Lower lobe of right lung (tissue), 2 donors: ENCODE results near the gene PLCE1. TPM values are rescaled to one million over a fixed set of nuclear protein-coding genes. Genes with fewer than 3 reads are reported as not detected.

Source experiments
- ATAC-seq, 2 donors: fragments of 200-7000 bp; cut with Tn5 transposase; one replicate each; pipeline ENCODE4 v1.9.1; 2020 to 2022; ENCODE audit warnings: mild to moderate bottlenecking in 2 of 2, moderate library complexity in 2 of 2
- DNase-seq: peaks from one replicate; pipeline ENCODE4 v3.0.0-alpha.2; 2020
- H3K27ac ChIP-seq: fragments of 200-600 bp; one replicate; pipeline ENCODE4 v1.8.0; 2022
- H3K27me3 ChIP-seq: fragments of 200-600 bp; one replicate; pipeline ENCODE4 v1.8.0; 2022; ENCODE audit warnings: low read depth
- H3K36me3 ChIP-seq: fragments of 200-600 bp; one replicate; pipeline ENCODE4 v1.8.0; 2022; ENCODE audit warnings: mild to moderate bottlenecking
- H3K4me1 ChIP-seq: fragments of 200-600 bp; one replicate; pipeline ENCODE4 v1.8.0; 2022
- H3K4me3 ChIP-seq: fragments of 200-600 bp; one replicate; pipeline ENCODE4 v1.8.0; 2022; ENCODE audit warnings: mild to moderate bottlenecking
- H3K9me3 ChIP-seq: fragments of 200-600 bp; one replicate; pipeline ENCODE4 v1.8.0; 2022
- CTCF ChIP-seq: fragments of 200-600 bp; IDR thresholded peaks from one replicate; pipeline ENCODE4 v1.8.0; 2022; ENCODE audit warnings: antibody characterized with exemption, mild to moderate bottlenecking
- intact Hi-C: fragments of 100-400 bp; cut with DNase I; formaldehyde crosslinking; loops from one replicate; pipeline ENCODE4 v1.11.0; 2022
- total RNA-seq: library from RNA; stranded (reverse); fragmentation: NEBNext Ultra II Directional; extraction: Animal tissue kit (Norgen Biotek cat#: 25700); gene quantifications from one replicate; pipeline ENCODE4 v1.2.1, GENCODE V29; 2021
- donor health status: DM: no; HTN: yes; CAD: no; lungs with severe emphysema.

The PLCE1 gene
- total RNA-seq, 1 donor from 2014 or later, result 10.5 TPM

- no peak for TF ChIP-seq CTCF
- intact Hi-C loops, result no loop called here
- no peak for ATAC-seq
- Histone ChIP-seq H3K9me3 (no peaks in the 10 kb centered on the region), H3K36me3 (no peaks in the 10 kb centered on the region), H3K27me3 (no peaks in the 10 kb centered on the region), H3K27ac (no peak overlapping the region), H3K4me3 (no peak overlapping the region), H3K4me1 (peaks cover under 1% of the 10 kb centered on the region)
- DNase-seq, result no peak
These were observed 24.4 kb downstream of the PLCE1 start for GRCh38 chr10:94018107-94018506.

GRCh38 chr10:94023906-94024305 is 30.2 kb downstream of the PLCE1 start:
- Histone ChIP-seq H3K36me3 (no peaks in the 10 kb centered on the region), H3K4me1 (no peaks in the 10 kb centered on the region), H3K27ac (no peak overlapping the region), H3K4me3 (no peak overlapping the region), H3K27me3 (no peaks in the 10 kb centered on the region), H3K9me3 (peaks cover 16% of the 10 kb centered on the region)
- no peak for DNase-seq
- no peak for ATAC-seq
- TF ChIP-seq CTCF, result no peak
- intact Hi-C loops, result no loop called here

- Histone ChIP-seq H3K36me3 (no peaks in the 10 kb centered on the region), H3K9me3 (peaks cover 21% of the 10 kb centered on the region), H3K27ac (no peak overlapping the region), H3K4me3 (no peak overlapping the region), H3K4me1 (no peaks in the 10 kb centered on the region), H3K27me3 (no peaks in the 10 kb centered on the region)
- DNase-seq (no peak), ATAC-seq (no peak)
- intact Hi-C loops, result no loop called here
- TF ChIP-seq CTCF, result no peak
These were observed 30.7 kb downstream of the PLCE1 start for GRCh38 chr10:94024407-94024806.

- no peak overlapping the region for H3K4me3 ChIP-seq
- intact Hi-C loops, result no loop called here
- no peak for DNase-seq
These were observed 32.1 kb downstream of the PLCE1 start for GRCh38 chr10:94025806-94026205.

GRCh38 chr10:94027197-94027596 is 33.5 kb downstream of the PLCE1 start:
- TF ChIP-seq CTCF, result no peak
- no peak overlapping the region for H3K4me3 ChIP-seq
- no peak overlapping the region for H3K27ac ChIP-seq
- DNase-seq (no peak), ATAC-seq (no peak)
- no peaks in the 10 kb centered on the region for H3K4me1 ChIP-seq
- H3K36me3 ChIP-seq, result no peaks in the 10 kb centered on the region
- peaks cover 31% of the 10 kb centered on the region for H3K9me3 ChIP-seq
- H3K27me3 ChIP-seq, result no peaks in the 10 kb centered on the region
- intact Hi-C loops, result no loop called here

More at GRCh38 chr10:94025806-94026205, 32.1 kb downstream of the PLCE1 start:
- no peak for TF ChIP-seq CTCF
- H3K4me1 ChIP-seq, result no peaks in the 10 kb centered on the region
- no peaks in the 10 kb centered on the region for H3K27me3 ChIP-seq
- H3K36me3 ChIP-seq, result no peaks in the 10 kb centered on the region
- ATAC-seq, result no peak
- no peak overlapping the region for H3K27ac ChIP-seq
- peaks cover 31% of the 10 kb centered on the region for H3K9me3 ChIP-seq

GRCh38 chr10:94029955-94030354 is 36.2 kb downstream of the PLCE1 start:
- Histone ChIP-seq H3K4me3 (no peak overlapping the region), H3K9me3 (peaks cover 31% of the 10 kb centered on the region), H3K4me1 (no peaks in the 10 kb centered on the region), H3K27ac (no peak overlapping the region), H3K27me3 (no peaks in the 10 kb centered on the region), H3K36me3 (no peaks in the 10 kb centered on the region)
- intact Hi-C loops, result no loop called here
- TF ChIP-seq CTCF, result no peak
- DNase-seq, result no peak
- ATAC-seq, result no peak
